OCI-LY3 (cell line): ENCODE data around the gene WNT10A.

ENCODE experiments used
- H2AFZ ChIP-seq: fragments of 200-600, 300-600 bp; shearing (Covaris generic); 2 replicates; pipeline ENCODE4 v1.6.0; 2014; ENCODE audit warnings: antibody characterized with exemption, low read depth, low read length
- H3K27ac ChIP-seq: fragments of 200-600, 300-600 bp; sonication (generic); 2 replicates; pipeline ENCODE4 v1.5.1; 2014; ENCODE audit warnings: mild to moderate bottlenecking, low read length, moderate library complexity, mixed read lengths
- H3K27me3 ChIP-seq: fragments of 200-600, 300-600 bp; sonication (generic); 2 replicates; pipeline ENCODE4 v1.6.1; 2014; ENCODE audit warnings: low read depth, low read length, mixed read lengths
- H3K36me3 ChIP-seq: fragments of 200-600, 300-600 bp; sonication (generic); replicated peaks from 2 replicates; pipeline ENCODE3; 2014; ENCODE audit warnings: low read depth, low read length, mixed read lengths
- H3K4me1 ChIP-seq: fragments of 300-600, 200-600 bp; sonication (generic); 2 replicates; pipeline ENCODE4 v1.6.1; 2014; ENCODE audit warnings: low read length, mixed read lengths
- H3K4me2 ChIP-seq: fragments of 200-600, 300-600 bp; sonication (generic); 2 replicates; pipeline ENCODE4 v1.6.1; 2014; ENCODE audit warnings: low read length, mixed read lengths
- H3K4me3 ChIP-seq: fragments of 300-600, 200-600 bp; sonication (generic); 2 replicates; pipeline ENCODE4 v1.5.1; 2014; ENCODE audit warnings: antibody characterized with exemption, mild to moderate bottlenecking, low read length, moderate library complexity
- H3K79me2 ChIP-seq: fragments of 300-600, 200-600 bp; shearing (Covaris generic); 2 replicates; pipeline ENCODE4 v1.6.1; 2014; ENCODE audit warnings: mild to moderate bottlenecking, low read length, mixed read lengths
- H3K9ac ChIP-seq: fragments of 300-600, 200-600 bp; shearing (Covaris generic); 2 replicates; pipeline ENCODE4 v1.6.0; 2014; ENCODE audit warnings: mild to moderate bottlenecking, low read length, moderate library complexity
- H3K9me3 ChIP-seq: fragments of 200-600, 300-600 bp; shearing (Covaris generic); 2 replicates; pipeline ENCODE4 v1.6.1; 2014; ENCODE audit warnings: low read length, mixed read lengths; ENCODE audit not compliant: insufficient read depth
- H4K20me1 ChIP-seq: fragments of 200-600, 300-600 bp; sonication (generic); 2 replicates; pipeline ENCODE4 v1.6.1; 2016; ENCODE audit warnings: low read length, mixed read lengths; ENCODE audit not compliant: insufficient read depth
- EZH2phosphoT487 ChIP-seq: fragments of 200-600 bp; shearing (Covaris generic); IDR thresholded peaks from 2 replicates; pipeline ENCODE4 v1.6.1; 2018; ENCODE audit warnings: antibody characterized with exemption, mixed run types, low read depth
- TF ChIP-seq, protein P1 (sequence below): fragments of 200-600, 300-600 bp; sonication (generic); IDR thresholded peaks from 2 replicates; pipeline ENCODE4 v1.5.1; 2014; ENCODE audit warnings: antibody characterized with exemption, low read length, low read depth

Gene WNT10A

DNA sequence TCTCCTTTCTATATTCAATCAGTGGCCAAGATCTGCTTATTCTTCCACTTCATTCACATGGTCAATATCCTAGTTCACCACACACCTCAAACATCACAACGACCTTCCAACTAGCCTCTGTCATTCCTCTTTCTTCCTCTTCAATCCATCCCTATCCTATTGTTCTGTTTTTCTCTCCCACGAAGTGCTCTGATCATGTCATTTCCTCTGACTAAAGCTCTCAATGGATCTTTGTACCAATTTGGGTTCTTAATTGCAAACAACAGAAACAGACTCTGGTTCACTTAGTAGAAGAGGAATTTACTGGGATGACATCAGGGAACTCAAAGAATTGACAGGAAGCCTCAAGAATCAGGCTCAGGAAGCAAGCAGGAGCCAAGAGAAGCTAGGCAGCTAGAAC is 23.5 kb downstream of the WNT10A start:
- TF ChIP-seq EZH2phosphoT487 = no peak
- TF ChIP-seq, protein P1, sequence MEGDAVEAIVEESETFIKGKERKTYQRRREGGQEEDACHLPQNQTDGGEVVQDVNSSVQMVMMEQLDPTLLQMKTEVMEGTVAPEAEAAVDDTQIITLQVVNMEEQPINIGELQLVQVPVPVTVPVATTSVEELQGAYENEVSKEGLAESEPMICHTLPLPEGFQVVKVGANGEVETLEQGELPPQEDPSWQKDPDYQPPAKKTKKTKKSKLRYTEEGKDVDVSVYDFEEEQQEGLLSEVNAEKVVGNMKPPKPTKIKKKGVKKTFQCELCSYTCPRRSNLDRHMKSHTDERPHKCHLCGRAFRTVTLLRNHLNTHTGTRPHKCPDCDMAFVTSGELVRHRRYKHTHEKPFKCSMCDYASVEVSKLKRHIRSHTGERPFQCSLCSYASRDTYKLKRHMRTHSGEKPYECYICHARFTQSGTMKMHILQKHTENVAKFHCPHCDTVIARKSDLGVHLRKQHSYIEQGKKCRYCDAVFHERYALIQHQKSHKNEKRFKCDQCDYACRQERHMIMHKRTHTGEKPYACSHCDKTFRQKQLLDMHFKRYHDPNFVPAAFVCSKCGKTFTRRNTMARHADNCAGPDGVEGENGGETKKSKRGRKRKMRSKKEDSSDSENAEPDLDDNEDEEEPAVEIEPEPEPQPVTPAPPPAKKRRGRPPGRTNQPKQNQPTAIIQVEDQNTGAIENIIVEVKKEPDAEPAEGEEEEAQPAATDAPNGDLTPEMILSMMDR = no peak
- H3K9ac ChIP-seq = no peak overlapping the region
- no peak overlapping the region for H3K27ac ChIP-seq
- H3K36me3 ChIP-seq = no peaks in the 10 kb centered on the region
- H3K79me2 ChIP-seq = no peaks in the 10 kb centered on the region
- no peak overlapping the region for H3K4me3 ChIP-seq
- H3K4me2 ChIP-seq = no peak overlapping the region
- H4K20me1 ChIP-seq = no peaks in the 10 kb centered on the region
- no peaks in the 10 kb centered on the region for H3K9me3 ChIP-seq
- H3K27me3 ChIP-seq = peaks cover 5% of the 10 kb centered on the region; the same call in 1 of the 2 replicates
- H3K4me1 ChIP-seq = peaks cover 10% of the 10 kb centered on the region
- H2AFZ ChIP-seq = no peak overlapping the region

DNA sequence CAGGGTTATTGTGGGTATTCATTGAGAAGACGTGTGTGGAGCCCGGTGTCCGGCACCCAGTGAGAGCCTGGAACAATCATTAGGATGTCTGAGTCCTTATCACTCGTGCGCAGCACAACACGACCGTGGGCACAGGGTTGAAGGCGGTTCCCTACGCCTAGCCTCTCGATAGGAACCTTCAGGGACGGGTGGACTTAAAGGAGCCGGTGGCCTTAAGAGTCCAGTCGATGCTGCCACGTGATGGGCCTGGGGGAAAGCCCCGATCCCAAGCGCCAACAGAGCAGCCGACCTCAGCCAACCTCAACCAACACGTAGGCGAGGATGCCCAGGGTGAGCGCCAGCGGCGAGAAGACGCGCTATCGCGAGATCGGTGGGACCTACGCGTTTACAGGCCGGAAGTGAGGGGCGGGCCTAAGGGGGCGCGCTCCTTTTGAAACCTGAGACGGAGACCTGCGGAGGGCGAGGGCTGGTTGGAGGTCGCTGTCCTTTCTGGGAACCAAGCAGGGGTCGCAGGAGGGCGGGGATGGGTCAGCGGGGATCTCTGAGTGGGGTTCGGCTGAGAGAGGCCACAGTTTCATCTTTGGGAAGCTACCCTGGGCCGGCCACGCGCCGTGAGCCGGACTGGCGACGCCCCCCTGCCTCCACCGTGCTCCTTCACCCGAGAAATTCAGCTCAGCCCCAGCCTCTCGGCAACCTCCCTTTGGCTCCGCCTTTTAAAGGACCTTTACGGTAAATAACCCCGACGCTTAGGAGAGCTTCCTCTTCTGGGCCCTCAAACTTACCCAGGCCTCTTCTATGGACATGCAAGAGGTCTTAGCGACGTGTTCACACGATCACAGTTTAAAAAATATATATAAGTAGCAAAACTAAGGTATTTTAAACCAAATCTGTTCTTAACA is 28.3 kb downstream of the WNT10A start:
- H3K36me3 ChIP-seq = no peaks in the 10 kb centered on the region
- H3K27ac ChIP-seq = peak overlapping the region; percentile 61
- peaks cover 8% of the 10 kb centered on the region for H3K79me2 ChIP-seq
- H4K20me1 ChIP-seq = no peaks in the 10 kb centered on the region
- peak overlapping the region; percentile 52; the same call in 1 of the 2 replicates for H2AFZ ChIP-seq
- TF ChIP-seq, protein P1 = no peak
- no peak for TF ChIP-seq EZH2phosphoT487
- peaks cover 18% of the 10 kb centered on the region for H3K4me1 ChIP-seq
- H3K4me2 ChIP-seq = peak overlapping the region; percentile 87
- H3K9ac ChIP-seq = peak overlapping the region; percentile 90
- peak overlapping the region; percentile 90 for H3K4me3 ChIP-seq
- no peaks in the 10 kb centered on the region for H3K9me3 ChIP-seq
- H3K27me3 ChIP-seq = no peaks in the 10 kb centered on the region

DNA sequence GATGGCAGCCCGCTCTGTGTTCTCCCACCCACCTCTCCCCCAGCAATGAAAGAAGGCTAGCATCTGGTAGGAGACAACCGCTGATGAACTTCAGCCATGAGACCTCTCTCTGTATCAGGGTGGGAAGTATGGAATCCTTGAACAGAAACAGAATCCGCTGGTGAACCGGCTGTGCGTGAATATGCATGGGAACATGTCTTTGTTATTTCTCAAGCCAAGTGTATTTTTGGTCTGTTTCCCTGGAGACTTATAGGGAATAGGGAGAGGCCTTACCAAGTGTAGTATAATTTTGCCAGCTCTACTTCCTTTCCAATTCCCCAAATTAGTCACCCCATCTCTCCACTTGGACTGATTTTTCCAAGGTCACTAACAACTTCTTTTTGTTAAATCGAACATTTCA is 30.1 kb downstream of the WNT10A start:
- Histone ChIP-seq H4K20me1 (no peaks in the 10 kb centered on the region), H3K9me3 (no peaks in the 10 kb centered on the region), H3K27ac (no peak overlapping the region), H3K4me1 (peaks cover 12% of the 10 kb centered on the region; the same call in 1 of the 2 replicates), H3K4me2 (0 out of 2 replicates have a peak overlapping the region, but pooled peaks have one; percentile 3), H3K4me3 (no peak overlapping the region), H3K79me2 (peaks cover 8% of the 10 kb centered on the region), H3K27me3 (no peaks in the 10 kb centered on the region), H3K9ac (no peak overlapping the region), H2AFZ (no peak overlapping the region), H3K36me3 (no peaks in the 10 kb centered on the region)
- TF ChIP-seq, protein P1 = no peak
- no peak for TF ChIP-seq EZH2phosphoT487

DNA sequence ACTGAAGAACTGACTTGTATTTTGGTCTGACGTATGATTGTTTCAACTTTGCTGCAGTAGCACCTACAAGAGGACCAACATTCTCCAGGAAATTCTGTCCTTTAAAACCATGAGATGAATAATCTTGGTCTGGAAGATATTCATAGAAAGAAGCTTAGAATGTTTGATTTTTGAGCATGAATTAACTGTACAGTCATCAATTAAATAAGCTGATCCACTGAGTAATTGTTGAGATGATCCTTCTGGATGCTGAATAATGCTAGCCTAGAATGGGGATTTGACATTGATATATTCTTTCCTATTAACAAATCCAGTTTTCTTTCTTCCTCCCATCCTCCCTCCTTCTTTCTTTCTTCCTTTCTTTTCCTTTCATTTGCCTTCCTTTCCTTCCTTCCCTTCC is 39.9 kb downstream of the WNT10A start:
- no peaks in the 10 kb centered on the region for H3K27me3 ChIP-seq
- no peak overlapping the region for H3K27ac ChIP-seq
- H3K36me3 ChIP-seq = peaks cover 10% of the 10 kb centered on the region
- no peaks in the 10 kb centered on the region for H3K79me2 ChIP-seq
- no peak for TF ChIP-seq EZH2phosphoT487
- TF ChIP-seq, protein P1 = no peak
- no peaks in the 10 kb centered on the region for H4K20me1 ChIP-seq
- no peak overlapping the region for H2AFZ ChIP-seq
- no peak overlapping the region for H3K4me2 ChIP-seq
- no peaks in the 10 kb centered on the region for H3K9me3 ChIP-seq
- peaks cover 16% of the 10 kb centered on the region for H3K4me1 ChIP-seq
- H3K9ac ChIP-seq = no peak overlapping the region
- H3K4me3 ChIP-seq = no peak overlapping the region
